Keratinocyte (primary cell): ENCODE data around the gene GPANK1. TPM values are rescaled to one million over a fixed set of nuclear protein-coding genes. Genes with fewer than 3 reads are reported as not detected.

Experiments
- DNase-seq: peaks from one replicate; pipeline ENCODE4 v3.0.0-alpha.2; 2011; ENCODE audit warnings: low read depth, missing footprints, low spot score
- FAIRE-seq: peaks from 2 replicates; lab custom pipeline; 2011; peaks lifted over from hg19 to GRCh38; lab: Jason Lieb, UNC
- H2AFZ ChIP-seq: 2 replicates; pipeline ENCODE4 v1.6.0; 2012; ENCODE audit warnings: low read length, control low read depth, inconsistent platforms; ENCODE audit not compliant: control insufficient read depth
- H3K27ac ChIP-seq: 2 replicates; pipeline ENCODE4 v1.5.1; 2011; ENCODE audit warnings: low read length; ENCODE audit not compliant: control insufficient read depth, insufficient read depth
- H3K27me3 ChIP-seq: 3 replicates; pipeline ENCODE4 v1.6.0; 2011; ENCODE audit warnings: low read length; ENCODE audit not compliant: control insufficient read depth, insufficient read depth; ENCODE audit errors: extremely low read depth
- H3K36me3 ChIP-seq, 2 experiments: 2 replicates in 1 of 2; 3 replicates in 1 of 2; pipeline ENCODE4 v1.5.1; 2011; ENCODE audit warnings: low read length in 2 of 2, mild to moderate bottlenecking in 1 of 2; ENCODE audit not compliant: control insufficient read depth in 2 of 2, insufficient read depth in 2 of 2; ENCODE audit errors: extremely low read depth in 1 of 2
- H3K4me1 ChIP-seq: 3 replicates; pipeline ENCODE4 v1.5.1; 2011; ENCODE audit warnings: low read length; ENCODE audit not compliant: control insufficient read depth, insufficient read depth; ENCODE audit errors: extremely low read depth
- H3K4me2 ChIP-seq: 3 replicates; pipeline ENCODE4 v1.6.0; 2011; ENCODE audit warnings: low read depth, low read length; ENCODE audit not compliant: control insufficient read depth, insufficient read depth; ENCODE audit errors: extremely low read depth
- H3K4me3 ChIP-seq, 3 experiments: fragments of 200-600 bp in 1 of 3; sonication (generic) in 1 of 3; 2 replicates in 2 of 3; 3 replicates in 1 of 3; pipeline ENCODE4 v1.5.1; 2011 to 2016; ENCODE audit warnings: low read length in 3 of 3, mild to moderate bottlenecking in 3 of 3, control low read depth in 2 of 3, inconsistent platforms in 1 of 3, low read depth in 1 of 3, mixed read lengths in 1 of 3, mixed run types in 1 of 3, moderate library complexity in 1 of 3; ENCODE audit not compliant: control insufficient read depth in 2 of 3, insufficient read depth in 2 of 3; ENCODE audit errors: extremely low read depth in 1 of 3
- H3K79me2 ChIP-seq: 2 replicates; pipeline ENCODE4 v1.6.0; 2012; ENCODE audit warnings: low read length; ENCODE audit not compliant: control insufficient read depth, insufficient read depth
- H3K9ac ChIP-seq: 3 replicates; pipeline ENCODE4 v1.6.0; 2011; ENCODE audit warnings: low read length; ENCODE audit not compliant: control insufficient read depth, insufficient read depth; ENCODE audit errors: extremely low read depth
- H3K9me1 ChIP-seq: 3 replicates; pipeline ENCODE4 v1.6.0; 2011; ENCODE audit warnings: low read length; ENCODE audit not compliant: control insufficient read depth, insufficient read depth; ENCODE audit errors: extremely low read depth
- H3K9me3 ChIP-seq: 2 replicates; pipeline ENCODE4 v1.5.1; 2012; ENCODE audit warnings: low read depth, low read length; ENCODE audit not compliant: control insufficient read depth
- H4K20me1 ChIP-seq: 3 replicates; pipeline ENCODE4 v1.6.0; 2011; ENCODE audit warnings: low read length; ENCODE audit not compliant: control insufficient read depth, insufficient read depth; ENCODE audit errors: extremely low read depth
- CTCF ChIP-seq, 3 experiments: IDR thresholded peaks in 1 of 3; conservative IDR thresholded peaks in 1 of 3; optimal IDR thresholded peaks in 1 of 3; 2 replicates in 2 of 3; 3 replicates in 1 of 3; pipeline versions ENCODE3 to v1.5.1; 2011; ENCODE audit warnings: low read length in 3 of 3, mild to moderate bottlenecking in 3 of 3, moderate library complexity in 2 of 3, control low read depth in 1 of 3, inconsistent platforms in 1 of 3; ENCODE audit not compliant: insufficient read depth in 2 of 3; ENCODE audit errors: extremely low read depth in 1 of 3
- EZH2 ChIP-seq: IDR thresholded peaks from one replicate; pipeline ENCODE4 v1.6.1; 2012; ENCODE audit warnings: inconsistent platforms, mild to moderate bottlenecking, low read length, moderate library complexity
- dilution Hi-C: fragments of 300-500 bp; cut with MboI; formaldehyde crosslinking; loops from one replicate; pipeline ENCODE4 v1.7.0; 2020; ENCODE audit warnings: low sequenced_read_pairs; ENCODE audit not compliant: extremely low pct_ligation_motif_present
- polyA plus RNA-seq, 5 experiments: library from polyadenylated mRNA; depleted of rRNA in 3 of 5; stranded (reverse) in 3 of 5; stranded (forward) in 1 of 5; unstranded in 1 of 5; fragments of >200 nt; gene quantifications; 1 replicate in 1 of 5; 2 replicates in 3 of 5; 3 replicates in 1 of 5; pipeline versions ENCODE4 v1.2.1 to v1.2.3, GENCODE V29; 2011 to 2012; ENCODE audit warnings: missing spikeins in 2 of 5, low read depth in 1 of 5, low replicate concordance in 1 of 5

Gene GPANK1
- polyA plus RNA-seq, 1 donor (not counting 4 experiments of a cell fraction or from before 2014, with no cell fraction given): 10.0 TPM

GRCh38 chr6:31620586-31621319, 44.0 kb downstream of the GPANK1 start, which contains the start of gene PRRC2A:
PRRC2A (plus strand) TSS chr6:31620715; CDS start chr6:31622790, 2,075 bp downstream.
- H3K4me3 ChIP-seq: peak within 1 kb of the TSS; percentile 88 to 99 (median 90)
- peak within 1 kb of the TSS; percentile 96 for H3K9ac ChIP-seq
- H3K4me2 ChIP-seq: peak within 1 kb of the TSS; percentile 99
- peaks cover 21 to 33% of the 10 kb centered on the region in 2 experiments for H3K36me3 ChIP-seq
- peak within 1 kb of the TSS; percentile 97 for H3K27ac ChIP-seq
- peaks cover 14% of the 10 kb centered on the region for H3K4me1 ChIP-seq
- peak within 1 kb of the TSS; percentile 98 for H2AFZ ChIP-seq
- H3K27me3 ChIP-seq: no peaks in the 10 kb centered on the region
- dilution Hi-C loops: no loop called here
- peaks cover 50% of the 10 kb centered on the region for H3K79me2 ChIP-seq
- H3K9me1 ChIP-seq: peaks cover 2% of the 10 kb centered on the region
- H4K20me1 ChIP-seq: peaks cover 25% of the 10 kb centered on the region
- TF ChIP-seq CTCF (optimal IDR thresholded peaks at IDR 0.05 in 1 of 3, IDR thresholded peaks at IDR 0.05 in 1 of 3, conservative IDR thresholded peaks at IDR 0.05 in 1 of 3; ENCODE audit: extremely low read depth in 1 of 3, insufficient read depth in 2 of 3, low read length in 3 of 3) (no peak), EZH2 (no peak)
- no peaks in the 10 kb centered on the region for H3K9me3 ChIP-seq
- FAIRE-seq (no peak), DNase-seq (no peak)

- Histone ChIP-seq H3K27ac (peak overlapping the region; percentile 97), H3K4me3 (peak overlapping the region; percentile 82 to 99 (median 90)), H3K9ac (peak overlapping the region; percentile 96), H2AFZ (peak overlapping the region; percentile 98), H3K9me3 (no peaks in the 10 kb centered on the region), H3K4me2 (peak overlapping the region; percentile 77), H3K27me3 (no peaks in the 10 kb centered on the region), H3K36me3 (peaks cover 14 to 26% of the 10 kb centered on the region in 2 experiments), H4K20me1 (peaks cover 21% of the 10 kb centered on the region), H3K9me1 (peaks cover 2% of the 10 kb centered on the region), H3K4me1 (peaks cover 14% of the 10 kb centered on the region), H3K79me2 (peaks cover 42% of the 10 kb centered on the region)
- dilution Hi-C loops: no loop called here
- no peak for TF ChIP-seq CTCF (optimal IDR thresholded peaks at IDR 0.05 in 1 of 3, IDR thresholded peaks at IDR 0.05 in 1 of 3, conservative IDR thresholded peaks at IDR 0.05 in 1 of 3; ENCODE audit: extremely low read depth in 1 of 3, insufficient read depth in 2 of 3, low read length in 3 of 3)
- no peak for TF ChIP-seq EZH2
- FAIRE-seq: peak; percentile 26
- DNase-seq: peak; percentile 95
Measured at GRCh38 chr6:31619805-31620585, 44.8 kb downstream of the GPANK1 start.
